CD8-positive, alpha-beta memory T cell (primary cell): ENCODE measurements around the gene NDRG3. TPM values are rescaled to one million over a fixed set of nuclear protein-coding genes. Genes with fewer than 3 reads are reported as not detected.

ENCODE experiments used
- CTCF ChIA-PET: fragments of 350-600 bp; sonication (Branson Sonifier 250); formaldehyde crosslinking; loops from one replicate; lab custom pipeline; 2021; ENCODE audit warnings: antibody characterized with exemption; lab: Charles Lee
- POLR2A ChIA-PET: fragments of 350-600 bp; sonication (Branson Sonifier 250); formaldehyde crosslinking; loops from one replicate; lab custom pipeline; 2021; ENCODE audit warnings: antibody characterized with exemption; lab: Charles Lee
- DNase-seq, 5 donors: peaks; one replicate each; pipeline versions ENCODE4 v3.0.0 to v3.0.0-alpha.2; 2020 to 2022; ENCODE audit warnings: mixed read lengths in 1 of 5
- H3K27ac ChIP-seq: one replicate; pipeline ENCODE4 v1.7.0; 2013; ENCODE audit warnings: low read depth, mild to moderate bottlenecking, low read length, moderate library complexity
- H3K27me3 ChIP-seq: 2 replicates; pipeline ENCODE4 v1.7.0; 2013; ENCODE audit warnings: low read length, mild to moderate bottlenecking; ENCODE audit not compliant: insufficient read depth, poor library complexity, severe bottlenecking
- H3K36me3 ChIP-seq: 2 replicates; pipeline ENCODE4 v1.7.0; 2013; ENCODE audit warnings: mild to moderate bottlenecking, low read length, moderate library complexity; ENCODE audit not compliant: insufficient read depth
- H3K4me1 ChIP-seq: 2 replicates; pipeline ENCODE4 v1.7.0; 2013; ENCODE audit warnings: mild to moderate bottlenecking, low read length, moderate library complexity; ENCODE audit not compliant: insufficient read depth
- H3K4me3 ChIP-seq: 2 replicates; pipeline ENCODE4 v1.7.0; 2013; ENCODE audit warnings: mild to moderate bottlenecking, low read length
- H3K9me3 ChIP-seq: 2 replicates; pipeline ENCODE4 v1.7.0; 2013; ENCODE audit warnings: mild to moderate bottlenecking, low read length
- H3K27ac Mint-ChIP-seq, 8 donors: one replicate each; pipeline ENCODE4 v1.8.0; 2020 to 2021; ENCODE audit warnings: mixed read lengths in 8 of 8, mild to moderate bottlenecking in 6 of 8, inconsistent platforms in 3 of 8, moderate library complexity in 3 of 8
- H3K27me3 Mint-ChIP-seq, 2 donors: one replicate each; pipeline ENCODE4 v1.8.0; 2020 to 2021; ENCODE audit warnings: mixed read lengths in 2 of 2, mild to moderate bottlenecking in 1 of 2, moderate library complexity in 1 of 2
- H3K36me3 Mint-ChIP-seq, 3 donors: one replicate each; pipeline ENCODE4 v1.8.0; 2020 to 2021; ENCODE audit warnings: mixed read lengths in 3 of 3, inconsistent platforms in 1 of 3, mild to moderate bottlenecking in 1 of 3
- H3K4me1 Mint-ChIP-seq, 3 donors: one replicate each; pipeline ENCODE4 v1.8.0; 2020 to 2021; ENCODE audit warnings: mixed read lengths in 3 of 3, inconsistent platforms in 1 of 3, mild to moderate bottlenecking in 1 of 3
- H3K4me3 Mint-ChIP-seq, 7 donors: one replicate each; pipeline ENCODE4 v1.8.0; 2020 to 2021; ENCODE audit warnings: mixed read lengths in 7 of 7, mild to moderate bottlenecking in 6 of 7, moderate library complexity in 4 of 7, inconsistent platforms in 2 of 7
- H3K9me3 Mint-ChIP-seq, 5 donors: one replicate each; pipeline ENCODE4 v1.8.0; 2020 to 2022; ENCODE audit warnings: mixed read lengths in 5 of 5, mild to moderate bottlenecking in 3 of 5, moderate library complexity in 2 of 5, inconsistent platforms in 1 of 5
- polyA plus RNA-seq: library from polyadenylated mRNA; unstranded; fragments of 300-500 nt; fragmentation: Illumina TruSeq; gene quantifications from one replicate; pipeline ENCODE4 v1.2.3, GENCODE V29; 2021
- total RNA-seq, 2 experiments: library from RNA; stranded (reverse); gene quantifications; one replicate each; pipeline ENCODE4 v1.2.3, GENCODE V29; 2021

NDRG3 gene
- total and polyA plus RNA-seq, 3 experiments from 2014 or later = 19.9 to 49.8 (median 20.3) TPM

GRCh38 chr20:36758276-36758675 is 12.4 kb upstream of the NDRG3 start:
- H3K9me3 Mint-ChIP-seq = no peaks in the 10 kb centered on the region
- peaks cover 3 to 43% (median 5%) of the 10 kb centered on the region in 3 donors for H3K36me3 Mint-ChIP-seq
- POLR2A ChIA-PET = no interaction called here
- no peak overlapping the region for H3K27ac Mint-ChIP-seq
- H3K4me1 Mint-ChIP-seq = peaks cover 3 to 6% (median 4%) of the 10 kb centered on the region in 3 donors
- no peak for DNase-seq
- Histone ChIP-seq H3K27ac (no peak overlapping the region), H3K4me1 (no peaks in the 10 kb centered on the region), H3K9me3 (no peaks in the 10 kb centered on the region), H3K36me3 (peaks cover 10% of the 10 kb centered on the region), H3K4me3 (no peak overlapping the region), H3K27me3 (no peaks in the 10 kb centered on the region)
- H3K4me3 Mint-ChIP-seq = no peak overlapping the region
- no peaks in the 10 kb centered on the region for H3K27me3 Mint-ChIP-seq
- CTCF ChIA-PET = no interaction called here

- Histone ChIP-seq H3K27ac (no peak overlapping the region), H3K36me3 (peaks cover 17% of the 10 kb centered on the region)
- POLR2A ChIA-PET = no interaction called here
Observed at GRCh38 chr20:36756496-36756895, 10.6 kb upstream of the NDRG3 start.

GRCh38 chr20:36754656-36755222 is 8.8 kb upstream of the NDRG3 start:
- Histone ChIP-seq H3K4me1 (no peaks in the 10 kb centered on the region), H3K36me3 (peaks cover 17% of the 10 kb centered on the region), H3K4me3 (no peak overlapping the region), H3K9me3 (no peaks in the 10 kb centered on the region), H3K27me3 (no peaks in the 10 kb centered on the region), H3K27ac (no peak overlapping the region)
- Mint-ChIP-seq H3K4me3 (no peak overlapping the region), H3K4me1 (peaks cover 3 to 6% (median 4%) of the 10 kb centered on the region in 3 donors), H3K36me3 (peaks cover 3 to 55% (median 10%) of the 10 kb centered on the region in 3 donors), H3K27me3 (no peaks in the 10 kb centered on the region), H3K9me3 (no peaks in the 10 kb centered on the region), H3K27ac (peak overlapping the region in 3 of 8 donors; percentile 19 to 72 (median 29))
- ChIA-PET POLR2A (interaction anchor here (0.5 to 0.7 kb wide), 3 partner anchors 8 to 167 kb away, joined by 4 to 6 read pairs (median 4); no protein-coding TSS in a partner anchor), CTCF (interaction anchor here (0.6 to 3.3 kb wide), 29 partner anchors 8 to 287 kb away, joined by 3 to 23 read pairs (median 3); partner anchors contain the start of genes DSN1, NDRG3, SLA2 and TGIF2)
- DNase-seq = peak in 3 of 5 donors; percentile 36 to 61 (median 40)

More at GRCh38 chr20:36756496-36756895, 10.6 kb upstream of the NDRG3 start:
- H3K9me3 ChIP-seq = no peaks in the 10 kb centered on the region
- Mint-ChIP-seq H3K27ac (peak overlapping the region in 2 of 8 donors; percentile 37 to 41), H3K27me3 (no peaks in the 10 kb centered on the region), H3K9me3 (no peaks in the 10 kb centered on the region), H3K4me1 (peaks cover 3 to 6% (median 4%) of the 10 kb centered on the region in 3 donors), H3K36me3 (peaks cover 3 to 56% (median 10%) of the 10 kb centered on the region in 3 donors), H3K4me3 (no peak overlapping the region)
- no peaks in the 10 kb centered on the region for H3K27me3 ChIP-seq
- H3K4me3 ChIP-seq = no peak overlapping the region
- CTCF ChIA-PET = interaction anchor here (3.3 kb wide), 1 partner anchor 15 kb away, joined by 14 read pairs; no protein-coding TSS in a partner anchor
- DNase-seq = no peak
- H3K4me1 ChIP-seq = no peaks in the 10 kb centered on the region

GRCh38 chr20:36752582-36752981 is 6.7 kb upstream of the NDRG3 start:
- Histone ChIP-seq H3K27ac (no peak overlapping the region), H3K4me3 (no peak overlapping the region), H3K27me3 (no peaks in the 10 kb centered on the region), H3K4me1 (no peaks in the 10 kb centered on the region), H3K9me3 (no peaks in the 10 kb centered on the region), H3K36me3 (peaks cover 17% of the 10 kb centered on the region)
- Mint-ChIP-seq H3K4me3 (no peak overlapping the region), H3K36me3 (peaks cover 2 to 50% (median 7%) of the 10 kb centered on the region in 3 donors), H3K4me1 (peaks cover 1 to 2% (median 1%) of the 10 kb centered on the region in 3 donors), H3K27ac (peak overlapping the region in 1 of 8 donors; percentile 78), H3K9me3 (no peaks in the 10 kb centered on the region), H3K27me3 (no peaks in the 10 kb centered on the region)
- CTCF ChIA-PET = interaction anchor here (1.3 kb wide), 1 partner anchor 16 kb away, joined by 3 read pairs; no protein-coding TSS in a partner anchor
- POLR2A ChIA-PET = no interaction called here
- DNase-seq = no peak

- Histone ChIP-seq H3K27me3 (no peaks in the 10 kb centered on the region), H3K36me3 (no peaks in the 10 kb centered on the region), H3K9me3 (no peaks in the 10 kb centered on the region), H3K27ac (peak overlapping the region; percentile 31), H3K4me3 (peak overlapping the region; percentile 84), H3K4me1 (peaks cover 20% of the 10 kb centered on the region)
- ChIA-PET CTCF (interaction anchor here (0.5 to 2.2 kb wide), 9 partner anchors 10 to 140 kb away, joined by 3 to 15 read pairs (median 3); partner anchors contain the start of genes DSN1 and RAB5IF), POLR2A (interaction anchor here (0.9 to 1.4 kb wide), 4 partner anchors 10 to 101 kb away, joined by 3 to 7 read pairs (median 4); no protein-coding TSS in a partner anchor)
- H3K9me3 Mint-ChIP-seq = no peaks in the 10 kb centered on the region
- peak overlapping the region; percentile 82 to 93 (median 88) for H3K4me3 Mint-ChIP-seq
- peak in 1 of 5 donors; percentile 13 for DNase-seq
- H3K27me3 Mint-ChIP-seq = no peaks in the 10 kb centered on the region
- peaks cover 18 to 43% (median 35%) of the 10 kb centered on the region in 3 donors for H3K4me1 Mint-ChIP-seq
- H3K27ac Mint-ChIP-seq = peak overlapping the region; percentile 15 to 87 (median 78)
- H3K36me3 Mint-ChIP-seq = peaks cover 0 to 5% (median 0%) of the 10 kb centered on the region in 3 donors
Observed at GRCh38 chr20:36745234-36745926, 510 bp downstream of the NDRG3 start.

GRCh38 chr20:36744764-36745191 is 1.1 kb downstream of the NDRG3 start:
- H3K27me3 Mint-ChIP-seq = no peaks in the 10 kb centered on the region
- no peak overlapping the region for H3K4me3 ChIP-seq

GRCh38 chr20:36744243-36744642 is 1.6 kb downstream of the NDRG3 start:
- Mint-ChIP-seq H3K27ac (peak overlapping the region in 7 of 8 donors; percentile 8 to 94 (median 80)), H3K36me3 (peaks cover 0 to 5% (median 0%) of the 10 kb centered on the region in 3 donors), H3K4me3 (peak overlapping the region; percentile 52 to 89 (median 80)), H3K27me3 (no peaks in the 10 kb centered on the region), H3K9me3 (no peaks in the 10 kb centered on the region), H3K4me1 (peaks cover 18 to 43% (median 35%) of the 10 kb centered on the region in 3 donors)
- ChIA-PET POLR2A (no interaction called here), CTCF (interaction anchor here (0.6 to 2.2 kb wide), 9 partner anchors 10 to 149 kb away, joined by 3 to 15 read pairs (median 3); partner anchors contain the start of genes DSN1 and RAB5IF)
- H3K27me3 ChIP-seq = no peaks in the 10 kb centered on the region
- H3K36me3 ChIP-seq = no peaks in the 10 kb centered on the region
- no peak for DNase-seq
- H3K4me3 ChIP-seq = no peak overlapping the region
- no peaks in the 10 kb centered on the region for H3K9me3 ChIP-seq
- H3K4me1 ChIP-seq = peaks cover 20% of the 10 kb centered on the region
- no peak overlapping the region for H3K27ac ChIP-seq

More at GRCh38 chr20:36744764-36745191, 1.1 kb downstream of the NDRG3 start:
- Histone ChIP-seq H3K36me3 (no peaks in the 10 kb centered on the region), H3K9me3 (no peaks in the 10 kb centered on the region), H3K4me1 (peaks cover 20% of the 10 kb centered on the region), H3K27ac (no peak overlapping the region), H3K27me3 (no peaks in the 10 kb centered on the region)
- Mint-ChIP-seq H3K27ac (peak overlapping the region in 4 of 8 donors; percentile 63 to 87 (median 82)), H3K9me3 (no peaks in the 10 kb centered on the region), H3K36me3 (peaks cover 0 to 5% (median 0%) of the 10 kb centered on the region in 3 donors), H3K4me1 (peaks cover 18 to 43% (median 35%) of the 10 kb centered on the region in 3 donors), H3K4me3 (peak overlapping the region; percentile 82 to 93 (median 88))
- CTCF ChIA-PET = interaction anchor here (0.5 to 2.2 kb wide), 9 partner anchors 10 to 149 kb away, joined by 3 to 15 read pairs (median 3); partner anchors contain the start of genes DSN1 and RAB5IF
- POLR2A ChIA-PET = interaction anchor here (0.9 to 1.4 kb wide), 2 partner anchors 11 to 101 kb away, joined by 4 to 7 read pairs; no protein-coding TSS in a partner anchor
- DNase-seq = no peak
